MM.1S (cell line): ENCODE data around the gene PKMYT1.

Experiments
- CTCF ChIP-seq: fragments of 300-600 bp; sonication (generic); IDR thresholded peaks from 2 replicates; pipeline ENCODE4 v1.5.1; 2016; ENCODE audit warnings: antibody characterized with exemption, low read length, mixed read lengths
- EZH2 ChIP-seq: fragments of 300-600 bp; sonication (generic); optimal IDR thresholded peaks from 2 replicates; pipeline ENCODE3; 2017; ENCODE audit warnings: low read depth, mild to moderate bottlenecking, antibody characterized with exemption, low read length, mixed read lengths

- no peak for TF ChIP-seq CTCF
- no peak for TF ChIP-seq EZH2
Measured at GRCh38 chr16:2930236-2930635, 50.0 kb downstream of the PKMYT1 start.
